OCI-LY1 (cell line): ENCODE results near the gene GDI1.

Experiments used
- H2AFZ ChIP-seq: fragments of 200-600 bp; sonication (generic), shearing (Covaris generic); 2 replicates; pipeline ENCODE4 v1.6.0; 2014; ENCODE audit warnings: antibody characterized with exemption, mild to moderate bottlenecking, low read length
- H3F3A ChIP-seq: fragments of 200-600 bp; sonication (generic), shearing (Covaris generic); 2 replicates; pipeline ENCODE4 v1.6.0; 2014; ENCODE audit warnings: mild to moderate bottlenecking, antibody characterized with exemption, low read length, moderate library complexity; ENCODE audit not compliant: insufficient read depth
- H3K27ac ChIP-seq: fragments of 200-600 bp; sonication (generic); 2 replicates; pipeline ENCODE4 v1.5.1; 2014; ENCODE audit warnings: low read length, mixed run types, mild to moderate bottlenecking, low read depth; ENCODE audit not compliant: poor library complexity, severe bottlenecking
- H3K27me3 ChIP-seq: fragments of 200-600 bp; sonication (generic); 2 replicates; pipeline ENCODE4 v1.6.0; 2014; ENCODE audit warnings: antibody characterized with exemption, mild to moderate bottlenecking, low read length, moderate library complexity; ENCODE audit not compliant: insufficient read depth
- H3K36me3 ChIP-seq: fragments of 200-600 bp; sonication (generic); 2 replicates; pipeline ENCODE4 v1.6.1; 2014; ENCODE audit warnings: mild to moderate bottlenecking, antibody characterized with exemption, low read length, moderate library complexity, mixed read lengths; ENCODE audit not compliant: insufficient read depth
- H3K4me1 ChIP-seq: fragments of 200-600 bp; sonication (generic); 2 replicates; pipeline ENCODE4 v1.5.1; 2014; ENCODE audit warnings: mild to moderate bottlenecking, low read length, moderate library complexity; ENCODE audit not compliant: insufficient read depth, severe bottlenecking
- H3K4me2 ChIP-seq: fragments of 200-600 bp; sonication (generic), shearing (Covaris generic); 2 replicates; pipeline ENCODE4 v1.6.1; 2014; ENCODE audit warnings: low read length
- H3K4me3 ChIP-seq: fragments of 200-600 bp; sonication (generic); 2 replicates; pipeline ENCODE4 v1.5.1; 2014; ENCODE audit warnings: low read length, low read depth, mild to moderate bottlenecking, mixed read lengths; ENCODE audit not compliant: poor library complexity, severe bottlenecking
- H3K79me2 ChIP-seq: fragments of 200-600 bp; shearing (Covaris generic); 2 replicates; pipeline ENCODE4 v1.6.1; 2016; ENCODE audit warnings: mixed run types, low read length, mixed read lengths; ENCODE audit not compliant: insufficient read depth
- H3K9ac ChIP-seq: fragments of 200-600 bp; sonication (generic), shearing (Covaris generic); 2 replicates; pipeline ENCODE4 v1.6.1; 2014; ENCODE audit warnings: mild to moderate bottlenecking, low read length, mixed read lengths
- H3K9me2 ChIP-seq: fragments of 200-600 bp; sonication (generic), shearing (Covaris generic); 2 replicates; pipeline ENCODE4 v1.6.1; 2014; ENCODE audit warnings: low read depth, mild to moderate bottlenecking, low read length, mixed read lengths
- H3K9me3 ChIP-seq: fragments of 200-600 bp; shearing (Covaris generic); 2 replicates; pipeline ENCODE4 v1.6.1; 2014; ENCODE audit warnings: low read length, mixed read lengths
- H4K20me1 ChIP-seq: fragments of 200-600 bp; sonication (generic), shearing (Covaris generic); 2 replicates; pipeline ENCODE4 v1.6.0; 2016; ENCODE audit warnings: mild to moderate bottlenecking, low read length; ENCODE audit not compliant: insufficient read depth
- EZH2 ChIP-seq: fragments of 200-600 bp; sonication (generic), shearing (Covaris generic); IDR thresholded peaks from 2 replicates; pipeline ENCODE4 v1.8.0; 2017; ENCODE audit warnings: borderline replicate concordance, mixed run types, mild to moderate bottlenecking, antibody characterized with exemption, low read length, moderate library complexity, mixed read lengths
- TF ChIP-seq, protein P1 (sequence below): fragments of 200-600 bp; sonication (generic), shearing (Covaris generic); IDR thresholded peaks from 2 replicates; pipeline ENCODE4 v1.5.1; 2017; ENCODE audit warnings: mild to moderate bottlenecking, antibody characterized with exemption, low read length, moderate library complexity, mixed read lengths

The GDI1 gene

DNA sequence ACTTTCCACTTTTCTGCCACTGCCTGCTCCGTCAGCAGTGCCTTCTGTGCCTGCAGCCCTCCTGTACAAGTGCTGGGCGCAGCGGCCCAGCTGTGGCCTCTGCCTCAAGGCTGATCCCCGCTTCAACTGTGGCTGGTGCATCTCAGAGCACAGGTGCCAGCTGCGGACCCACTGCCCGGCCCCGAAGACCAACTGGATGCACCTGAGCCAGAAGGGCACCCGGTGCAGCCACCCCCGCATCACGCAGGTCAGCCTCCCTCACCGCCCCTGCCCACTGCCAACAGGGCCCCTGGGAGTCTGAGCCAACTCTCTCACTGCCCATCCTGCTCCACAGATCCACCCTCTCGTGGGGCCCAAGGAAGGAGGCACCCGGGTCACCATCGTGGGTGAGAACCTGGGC, 28.6 kb downstream of the GDI1 start:
- no peak overlapping the region for H3K4me2 ChIP-seq
- no peaks in the 10 kb centered on the region; the same call in 1 of the 2 replicates for H3K36me3 ChIP-seq
- no peaks in the 10 kb centered on the region for H3F3A ChIP-seq
- TF ChIP-seq, protein P1, sequence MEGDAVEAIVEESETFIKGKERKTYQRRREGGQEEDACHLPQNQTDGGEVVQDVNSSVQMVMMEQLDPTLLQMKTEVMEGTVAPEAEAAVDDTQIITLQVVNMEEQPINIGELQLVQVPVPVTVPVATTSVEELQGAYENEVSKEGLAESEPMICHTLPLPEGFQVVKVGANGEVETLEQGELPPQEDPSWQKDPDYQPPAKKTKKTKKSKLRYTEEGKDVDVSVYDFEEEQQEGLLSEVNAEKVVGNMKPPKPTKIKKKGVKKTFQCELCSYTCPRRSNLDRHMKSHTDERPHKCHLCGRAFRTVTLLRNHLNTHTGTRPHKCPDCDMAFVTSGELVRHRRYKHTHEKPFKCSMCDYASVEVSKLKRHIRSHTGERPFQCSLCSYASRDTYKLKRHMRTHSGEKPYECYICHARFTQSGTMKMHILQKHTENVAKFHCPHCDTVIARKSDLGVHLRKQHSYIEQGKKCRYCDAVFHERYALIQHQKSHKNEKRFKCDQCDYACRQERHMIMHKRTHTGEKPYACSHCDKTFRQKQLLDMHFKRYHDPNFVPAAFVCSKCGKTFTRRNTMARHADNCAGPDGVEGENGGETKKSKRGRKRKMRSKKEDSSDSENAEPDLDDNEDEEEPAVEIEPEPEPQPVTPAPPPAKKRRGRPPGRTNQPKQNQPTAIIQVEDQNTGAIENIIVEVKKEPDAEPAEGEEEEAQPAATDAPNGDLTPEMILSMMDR, result no peak
- TF ChIP-seq EZH2, result no peak
- H3K4me1 ChIP-seq, result no peaks in the 10 kb centered on the region
- no peak overlapping the region for H3K27ac ChIP-seq
- no peaks in the 10 kb centered on the region for H3K79me2 ChIP-seq
- no peaks in the 10 kb centered on the region for H3K9me2 ChIP-seq
- no peak overlapping the region for H2AFZ ChIP-seq
- H4K20me1 ChIP-seq, result no peaks in the 10 kb centered on the region
- no peaks in the 10 kb centered on the region for H3K27me3 ChIP-seq
- no peaks in the 10 kb centered on the region for H3K9me3 ChIP-seq
- no peak overlapping the region for H3K4me3 ChIP-seq
- H3K9ac ChIP-seq, result no peak overlapping the region

DNA sequence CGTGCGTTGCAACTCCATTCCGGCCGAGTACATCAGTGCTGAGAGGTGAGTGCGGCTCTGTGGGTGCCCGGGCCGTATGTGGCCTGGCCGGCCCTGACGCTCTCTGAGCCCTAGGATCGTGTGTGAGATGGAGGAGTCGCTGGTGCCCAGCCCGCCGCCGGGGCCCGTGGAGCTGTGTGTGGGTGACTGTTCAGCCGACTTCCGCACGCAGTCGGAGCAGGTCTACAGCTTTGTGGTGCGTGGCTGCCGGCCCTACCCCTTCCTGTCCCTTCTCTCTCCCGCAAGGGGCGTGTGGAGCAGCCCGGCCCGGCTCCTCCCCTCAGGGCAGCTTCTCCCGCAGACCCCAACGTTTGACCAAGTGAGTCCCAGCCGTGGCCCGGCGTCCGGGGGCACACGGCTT, 29.1 kb downstream of the GDI1 start:
- Histone ChIP-seq H3K9ac (no peak overlapping the region), H4K20me1 (no peaks in the 10 kb centered on the region)

DNA sequence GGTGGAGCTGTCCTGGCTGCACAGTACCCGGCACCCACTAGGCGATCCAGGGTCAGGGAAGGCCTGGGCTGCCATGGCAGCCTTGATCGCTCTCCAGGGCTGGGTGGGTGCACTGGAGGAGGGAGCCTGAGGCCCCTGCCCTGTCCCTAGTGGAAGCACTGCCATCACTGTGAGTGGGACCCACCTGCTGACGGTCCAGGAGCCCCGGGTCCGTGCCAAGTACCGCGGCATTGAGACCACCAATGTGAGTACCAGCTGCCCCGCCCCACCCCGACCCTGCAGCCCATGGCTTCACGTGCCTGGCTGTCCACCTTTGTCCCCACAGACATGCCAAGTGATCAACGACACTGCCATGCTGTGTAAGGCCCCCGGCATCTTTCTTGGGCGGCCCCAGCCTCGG, 30.0 kb downstream of the GDI1 start:
- Histone ChIP-seq H3K27ac (no peak overlapping the region), H3K9me2 (no peaks in the 10 kb centered on the region), H3K36me3 (peaks cover 5% of the 10 kb centered on the region; the same call in 1 of the 2 replicates), H3K79me2 (no peaks in the 10 kb centered on the region), H3K27me3 (no peaks in the 10 kb centered on the region), H3K4me2 (no peak overlapping the region), H3K4me1 (no peaks in the 10 kb centered on the region), H2AFZ (no peak overlapping the region), H3K9ac (no peak overlapping the region), H4K20me1 (no peaks in the 10 kb centered on the region), H3K9me3 (no peaks in the 10 kb centered on the region), H3F3A (no peaks in the 10 kb centered on the region), H3K4me3 (no peak overlapping the region)
- TF ChIP-seq, protein P1, result no peak
- TF ChIP-seq EZH2, result no peak

More for the DNA sequence above, 29.1 kb downstream of the GDI1 start:
- Histone ChIP-seq H2AFZ (no peak overlapping the region), H3K9me2 (no peaks in the 10 kb centered on the region), H3K27me3 (no peaks in the 10 kb centered on the region), H3K4me1 (no peaks in the 10 kb centered on the region), H3K9me3 (no peaks in the 10 kb centered on the region), H3K27ac (no peak overlapping the region), H3F3A (no peaks in the 10 kb centered on the region), H3K4me3 (no peak overlapping the region), H3K36me3 (no peaks in the 10 kb centered on the region; the same call in 1 of the 2 replicates), H3K4me2 (no peak overlapping the region), H3K79me2 (no peaks in the 10 kb centered on the region)
- TF ChIP-seq, protein P1, result no peak
- no peak for TF ChIP-seq EZH2
